Measurements from ENCODE around the gene SWSAP1. TPM values are rescaled to one million over a fixed set of nuclear protein-coding genes. Genes with fewer than 3 reads are reported as not detected.
"Not testable (repeated sequence)": the region's sequence is repeated elsewhere in the genome, so short reads cannot be mapped to it uniquely, and the experiment has no call there.

Gene SWSAP1
- total and polyA plus RNA-seq, 5 donors from 2014 or later: 3.0 to 8.4 (median 6.5) TPM

DNA sequence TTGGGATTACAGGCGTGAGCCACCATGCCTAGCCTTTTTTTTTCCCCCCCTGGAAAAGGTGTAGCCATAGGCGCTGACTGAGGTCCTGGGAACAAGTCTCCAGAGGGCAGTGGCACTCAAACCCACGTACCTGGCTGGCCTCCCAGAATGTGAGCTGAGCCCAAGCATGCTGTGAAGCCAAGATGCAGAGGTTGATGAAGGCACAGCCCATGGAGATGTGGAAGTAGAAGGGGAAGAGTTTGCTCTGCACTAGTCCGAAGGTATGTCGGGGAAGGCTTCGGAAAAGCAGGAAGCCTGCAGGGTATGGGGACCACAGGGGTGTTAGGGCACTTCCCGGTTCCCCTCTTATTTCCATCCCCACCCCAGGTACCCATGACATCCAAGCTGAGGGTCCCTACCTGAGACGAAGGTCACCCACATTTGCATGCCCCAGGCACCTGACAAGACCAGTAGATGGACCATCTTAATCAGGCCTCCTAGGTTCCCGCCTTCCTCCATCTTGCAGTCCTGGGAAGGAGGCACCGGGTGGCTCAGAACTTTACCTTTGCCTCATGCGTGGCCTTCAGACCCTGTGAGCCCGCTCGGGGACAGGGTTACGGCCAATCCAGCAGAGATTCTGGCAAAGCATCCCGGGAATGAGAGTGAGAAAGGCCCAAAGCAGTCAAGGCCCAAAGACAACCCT lies 29.2 kb upstream of the SWSAP1 start:
- peaks cover 21% of the 10 kb centered on the region for H3K4me1 ChIP-seq (ENCODE audit: control insufficient read depth, insufficient read depth, low read length, poor library complexity, severe bottlenecking)
- H3K27me3 ChIP-seq (ENCODE audit: control insufficient read depth, insufficient read depth, low read length): no peaks in the 10 kb centered on the region
- peaks cover 4% of the 10 kb centered on the region for H3K27me3 Mint-ChIP-seq
- ATAC-seq (ENCODE audit: low read depth in 2 of 2) (no peak), DNase-seq (no peak)
- peaks cover 8% of the 10 kb centered on the region for H3K36me3 Mint-ChIP-seq
- peaks cover 2% of the 10 kb centered on the region for H3K36me3 ChIP-seq (ENCODE audit: control insufficient read depth, insufficient read depth, low read length)
- H3K9me3 Mint-ChIP-seq: no peaks in the 10 kb centered on the region
- peak overlapping the region; percentile 91 to 99 (median 99) for H3K4me3 Mint-ChIP-seq
- peak overlapping the region in 2 of 3 donors; percentile 95 to 98 for H3K27ac Mint-ChIP-seq
- peaks cover 0 to 3% of the 10 kb centered on the region in 2 experiments for H3K9me3 ChIP-seq (ENCODE audit: control insufficient read depth in 2 of 2, low read length in 2 of 2)
- H3K27ac ChIP-seq (ENCODE audit: insufficient read depth, low read length, poor library complexity, severe bottlenecking): peak overlapping the region; percentile 84
- H3K4me1 Mint-ChIP-seq: peaks cover 0 to 39% (median 15%) of the 10 kb centered on the region in 4 donors
- H3K4me3 ChIP-seq (ENCODE audit: low read depth, low read length): peak overlapping the region; percentile 91

GRCh38 chr19:11346104-11346940 lies 28.1 kb upstream of the SWSAP1 start, which contains the start of the genes CCDC159 and TMEM205:
Gene CCDC159, plus strand, starts transcription at chr19:11346519. Its CDS starts 88 bp downstream, at chr19:11346607.
Gene TMEM205, minus strand, starts transcription at chr19:11346268. Its CDS starts 649 bp downstream, at chr19:11345619.
- Histone ChIP-seq H3K36me3 (ENCODE audit: control insufficient read depth, insufficient read depth, low read length) (peaks cover 2% of the 10 kb centered on the region), H3K27ac (ENCODE audit: insufficient read depth, low read length, poor library complexity, severe bottlenecking) (peak within 1 kb of the TSS; percentile 84), H3K4me1 (ENCODE audit: control insufficient read depth, insufficient read depth, low read length, poor library complexity, severe bottlenecking) (peaks cover 21% of the 10 kb centered on the region), H3K27me3 (ENCODE audit: control insufficient read depth, insufficient read depth, low read length) (no peaks in the 10 kb centered on the region), H3K4me3 (ENCODE audit: low read depth, low read length) (peak within 1 kb of the TSS; percentile 97), H3K9me3 (ENCODE audit: control insufficient read depth in 2 of 2, low read length in 2 of 2) (peaks cover 0 to 3% of the 10 kb centered on the region in 2 experiments)
- ATAC-seq (ENCODE audit: low read depth in 2 of 2) (peak; percentile 97), DNase-seq (peak; percentile 98 to 99 (median 99))
- H3K27me3 Mint-ChIP-seq: peaks cover 4% of the 10 kb centered on the region
- peak within 1 kb of the TSS; percentile 91 to 98 (median 95) for H3K27ac Mint-ChIP-seq
- peak within 1 kb of the TSS; percentile 91 to 99 (median 99) for H3K4me3 Mint-ChIP-seq
- H3K9me3 Mint-ChIP-seq: no peaks in the 10 kb centered on the region
- H3K36me3 Mint-ChIP-seq: peaks cover 8% of the 10 kb centered on the region
- peaks cover 0 to 39% (median 15%) of the 10 kb centered on the region in 4 donors for H3K4me1 Mint-ChIP-seq

DNA sequence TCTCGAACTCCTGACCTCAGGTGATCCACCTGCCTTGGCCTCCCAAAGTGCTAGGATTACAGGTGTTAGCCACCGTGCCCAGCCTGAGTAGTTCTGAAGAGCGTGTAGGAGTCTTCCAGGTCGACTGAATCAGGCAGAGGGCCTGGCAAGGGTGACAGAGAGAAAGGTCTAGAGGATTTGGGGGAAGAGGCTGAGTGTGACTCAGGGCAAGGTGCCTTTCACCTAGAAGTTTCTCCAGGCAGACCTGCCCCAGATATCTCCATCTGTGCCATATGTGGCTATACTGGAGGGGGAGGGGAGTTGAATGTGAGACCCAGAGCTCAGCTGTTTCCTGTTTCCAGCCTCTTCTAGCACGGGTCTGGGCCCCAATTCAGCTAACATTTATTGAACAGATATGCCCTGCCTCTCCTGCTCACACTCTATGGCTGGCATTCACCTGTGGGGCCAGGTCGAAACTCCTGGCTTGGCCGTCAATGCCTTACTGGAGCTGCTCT lies 26.9 kb upstream of the SWSAP1 start:
- Mint-ChIP-seq H3K36me3 (peaks cover 8% of the 10 kb centered on the region), H3K4me3 (peak overlapping the region; percentile 91 to 99 (median 99)), H3K4me1 (peaks cover 0 to 36% (median 15%) of the 10 kb centered on the region in 4 donors), H3K27ac (peak overlapping the region; percentile 75 to 95 (median 90)), H3K9me3 (no peaks in the 10 kb centered on the region), H3K27me3 (peaks cover 4% of the 10 kb centered on the region)
- Histone ChIP-seq H3K4me3 (ENCODE audit: low read depth, low read length) (no peak overlapping the region), H3K27ac (ENCODE audit: insufficient read depth, low read length, poor library complexity, severe bottlenecking) (peak overlapping the region; percentile 79), H3K27me3 (ENCODE audit: control insufficient read depth, insufficient read depth, low read length) (no peaks in the 10 kb centered on the region), H3K36me3 (ENCODE audit: control insufficient read depth, insufficient read depth, low read length) (peaks cover 2% of the 10 kb centered on the region), H3K9me3 (ENCODE audit: control insufficient read depth in 2 of 2, low read length in 2 of 2) (peaks cover 0 to 3% of the 10 kb centered on the region in 2 experiments), H3K4me1 (ENCODE audit: control insufficient read depth, insufficient read depth, low read length, poor library complexity, severe bottlenecking) (peaks cover 21% of the 10 kb centered on the region)
- ATAC-seq (ENCODE audit: low read depth in 2 of 2) (no peak), DNase-seq (no peak)

DNA sequence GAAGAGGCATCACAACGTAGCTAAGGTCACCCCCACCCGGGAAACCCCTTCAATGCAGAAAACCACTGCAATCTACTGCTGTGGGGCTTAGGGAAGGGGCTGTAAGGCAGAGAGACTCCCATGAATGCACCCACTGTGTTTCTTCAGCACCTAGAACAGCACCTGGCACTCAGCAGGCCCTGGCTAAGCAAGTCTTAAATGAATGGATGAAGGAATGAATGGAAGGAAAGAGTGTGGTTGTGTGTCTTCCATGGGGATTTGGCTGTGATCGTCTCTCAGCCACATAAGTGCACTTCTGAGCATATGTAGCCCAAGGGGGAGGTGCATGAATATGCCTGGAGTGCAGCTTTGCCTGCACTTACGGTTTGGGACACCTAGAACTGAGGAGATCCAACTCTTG lies 25.3 kb upstream of the SWSAP1 start:
- Mint-ChIP-seq H3K9me3 (no peaks in the 10 kb centered on the region), H3K27ac (no peak overlapping the region)
- ATAC-seq (ENCODE audit: low read depth in 2 of 2): no peak

GRCh38 chr19:11354102-11354501 lies 20.4 kb upstream of the SWSAP1 start:
- Mint-ChIP-seq H3K4me3 (peak overlapping the region in 2 of 4 donors; percentile 39 to 67), H3K4me1 (peaks cover 0 to 20% (median 4%) of the 10 kb centered on the region in 4 donors)
- H3K36me3 ChIP-seq (ENCODE audit: control insufficient read depth, insufficient read depth, low read length); H3K36me3 Mint-ChIP-seq; H3K27ac ChIP-seq (ENCODE audit: insufficient read depth, low read length, poor library complexity, severe bottlenecking); H3K9me3 Mint-ChIP-seq; ATAC-seq (ENCODE audit: low read depth in 2 of 2); H3K27me3 ChIP-seq (ENCODE audit: control insufficient read depth, insufficient read depth, low read length); H3K4me1 ChIP-seq (ENCODE audit: control insufficient read depth, insufficient read depth, low read length, poor library complexity, severe bottlenecking); H3K4me3 ChIP-seq (ENCODE audit: low read depth, low read length); H3K9me3 ChIP-seq (ENCODE audit: control insufficient read depth in 2 of 2, low read length in 2 of 2); DNase-seq; H3K27me3 Mint-ChIP-seq; H3K27ac Mint-ChIP-seq: not testable (repeated sequence)

More for the DNA sequence above, 25.3 kb upstream of the SWSAP1 start:
- no peaks in the 10 kb centered on the region for H3K27me3 ChIP-seq (ENCODE audit: control insufficient read depth, insufficient read depth, low read length)
- H3K4me1 ChIP-seq (ENCODE audit: control insufficient read depth, insufficient read depth, low read length, poor library complexity, severe bottlenecking): peaks cover 21% of the 10 kb centered on the region
- H3K9me3 ChIP-seq (ENCODE audit: control insufficient read depth in 2 of 2, low read length in 2 of 2): peaks cover 0 to 3% of the 10 kb centered on the region in 2 experiments
- H3K36me3 ChIP-seq (ENCODE audit: control insufficient read depth, insufficient read depth, low read length): peaks cover 2% of the 10 kb centered on the region
- peaks cover 4% of the 10 kb centered on the region for H3K27me3 Mint-ChIP-seq
- peaks cover 0 to 35% (median 15%) of the 10 kb centered on the region in 4 donors for H3K4me1 Mint-ChIP-seq
- no peak for DNase-seq
- peaks cover 8% of the 10 kb centered on the region for H3K36me3 Mint-ChIP-seq
- H3K4me3 Mint-ChIP-seq: peak overlapping the region in 1 of 4 donors; percentile 61
- no peak overlapping the region for H3K4me3 ChIP-seq (ENCODE audit: low read depth, low read length)
- H3K27ac ChIP-seq (ENCODE audit: insufficient read depth, low read length, poor library complexity, severe bottlenecking): no peak overlapping the region

- no peaks in the 10 kb centered on the region for H3K9me3 Mint-ChIP-seq
- peak within 1 kb of the TSS; percentile 83 to 94 (median 90) for H3K27ac Mint-ChIP-seq
- no peaks in the 10 kb centered on the region for H3K27me3 Mint-ChIP-seq
- DNase-seq (peak; percentile 82 to 84 (median 82)), ATAC-seq (ENCODE audit: low read depth in 2 of 2) (peak; percentile 85 to 86)
- H3K36me3 ChIP-seq (ENCODE audit: control insufficient read depth, insufficient read depth, low read length): no peaks in the 10 kb centered on the region
- H3K4me1 ChIP-seq (ENCODE audit: control insufficient read depth, insufficient read depth, low read length, poor library complexity, severe bottlenecking): peaks cover 6% of the 10 kb centered on the region
- H3K36me3 Mint-ChIP-seq: no peaks in the 10 kb centered on the region
- H3K4me3 ChIP-seq (ENCODE audit: low read depth, low read length): peak within 1 kb of the TSS; percentile 68
- no peaks in the 10 kb centered on the region for H3K9me3 ChIP-seq (ENCODE audit: control insufficient read depth in 2 of 2, low read length in 2 of 2)
- H3K4me3 Mint-ChIP-seq: peak within 1 kb of the TSS; percentile 77 to 88 (median 85)
- peaks cover 0 to 20% (median 4%) of the 10 kb centered on the region in 4 donors for H3K4me1 Mint-ChIP-seq
- H3K27me3 ChIP-seq (ENCODE audit: control insufficient read depth, insufficient read depth, low read length): no peaks in the 10 kb centered on the region
- H3K27ac ChIP-seq (ENCODE audit: insufficient read depth, low read length, poor library complexity, severe bottlenecking): peak within 1 kb of the TSS; percentile 23
These were observed 19.0 kb upstream of the SWSAP1 start, which contains the start of gene PLPPR2 for GRCh38 chr19:11355160-11356073. Gene PLPPR2, plus strand, starts transcription at chr19:11355432. Its CDS starts 2,242 bp downstream, at chr19:11357674.

- H3K27ac ChIP-seq (ENCODE audit: insufficient read depth, low read length, poor library complexity, severe bottlenecking): no peak overlapping the region
- peak overlapping the region; percentile 83 to 94 (median 90) for H3K27ac Mint-ChIP-seq
- no peaks in the 10 kb centered on the region for H3K27me3 ChIP-seq (ENCODE audit: control insufficient read depth, insufficient read depth, low read length)
- H3K9me3 Mint-ChIP-seq: no peaks in the 10 kb centered on the region
- no peak for DNase-seq
- H3K27me3 Mint-ChIP-seq: no peaks in the 10 kb centered on the region
- peaks cover 0 to 20% (median 4%) of the 10 kb centered on the region in 4 donors for H3K4me1 Mint-ChIP-seq
- H3K36me3 Mint-ChIP-seq: no peaks in the 10 kb centered on the region
- no peaks in the 10 kb centered on the region for H3K9me3 ChIP-seq (ENCODE audit: control insufficient read depth in 2 of 2, low read length in 2 of 2)
- ATAC-seq (ENCODE audit: low read depth in 2 of 2): no peak
- no peaks in the 10 kb centered on the region for H3K36me3 ChIP-seq (ENCODE audit: control insufficient read depth, insufficient read depth, low read length)
- peak overlapping the region; percentile 68 for H3K4me3 ChIP-seq (ENCODE audit: low read depth, low read length)
- peaks cover 6% of the 10 kb centered on the region for H3K4me1 ChIP-seq (ENCODE audit: control insufficient read depth, insufficient read depth, low read length, poor library complexity, severe bottlenecking)
- H3K4me3 Mint-ChIP-seq: peak overlapping the region in 3 of 4 donors; percentile 84 to 88 (median 86)
These were observed 18.4 kb upstream of the SWSAP1 start for GRCh38 chr19:11356074-11356397.

All from CD4-positive, CD25-positive, alpha-beta regulatory T cell (primary cell).